Panc1 (cell line): ENCODE results near the gene B4GALNT2. TPM values are rescaled to one million over a fixed set of nuclear protein-coding genes. Genes with fewer than 3 reads are reported as not detected.

Experiments used
- ATAC-seq: fragments of 200-7000 bp; cut with Tn5 transposase; 2 replicates; pipeline ENCODE4 v1.9.1; 2020; ENCODE audit warnings: mild to moderate bottlenecking, moderate library complexity
- BruUV-seq: library from RNA; stranded (reverse); fragments of 400-500 nt; replicated peaks from 2 replicates; lab custom pipeline; 2021; lab: Mats Ljungman, UMichigan
- CTCF ChIA-PET: fragments of 300-600 bp; sonication (Branson Sonifier 250); formaldehyde crosslinking; loops from one replicate; lab custom pipeline; 2022; ENCODE audit warnings: antibody characterized with exemption; lab: Charles Lee
- POLR2A ChIA-PET: fragments of 300-600 bp; sonication (Branson Sonifier 250); formaldehyde crosslinking; loops from one replicate; lab custom pipeline; 2022; ENCODE audit warnings: antibody characterized with exemption; lab: Charles Lee
- DNase-seq: peaks from one replicate; pipeline ENCODE4 v3.0.0-alpha.2; 2010; ENCODE audit warnings: low read depth, low spot score
- H3K27ac ChIP-seq: 2 replicates; pipeline ENCODE4 v1.5.1; 2011; ENCODE audit warnings: mild to moderate bottlenecking, low read length, inconsistent platforms
- H3K27me3 ChIP-seq: fragments of 200-500 bp; sonication (Bioruptor generic); 2 replicates; pipeline ENCODE4 v1.6.0; 2014; ENCODE audit warnings: low read length, inconsistent platforms; ENCODE audit not compliant: control insufficient read depth, insufficient read depth
- H3K36me3 ChIP-seq: fragments of 200-500 bp; sonication (Bioruptor generic); 2 replicates; pipeline ENCODE4 v1.5.1; 2014; ENCODE audit warnings: inconsistent platforms, mild to moderate bottlenecking, low read length, moderate library complexity; ENCODE audit not compliant: control insufficient read depth, insufficient read depth
- H3K4me1 ChIP-seq: 2 replicates; pipeline ENCODE4 v1.5.1; 2011; ENCODE audit warnings: inconsistent platforms, mild to moderate bottlenecking, low read length, moderate library complexity; ENCODE audit not compliant: control insufficient read depth, insufficient read depth
- H3K4me3 ChIP-seq, 2 experiments: 2 replicates each; pipeline ENCODE4 v1.5.1; 2011 to 2012; ENCODE audit warnings: low read depth in 2 of 2, low read length in 2 of 2, mild to moderate bottlenecking in 2 of 2, inconsistent platforms in 1 of 2, moderate library complexity in 1 of 2
- H3K9me3 ChIP-seq: fragments of 200-500 bp; sonication (Bioruptor generic); 2 replicates; pipeline ENCODE4 v1.5.1; 2014; ENCODE audit warnings: low read depth, mild to moderate bottlenecking, inconsistent platforms, low read length, moderate library complexity; ENCODE audit not compliant: control insufficient read depth, insufficient read depth
- POLR2AphosphoS5 ChIP-seq: IDR thresholded peaks from 2 replicates; pipeline ENCODE4 v1.6.1; 2012; ENCODE audit warnings: mild to moderate bottlenecking, low read depth, low read length, moderate library complexity
- SIN3A ChIP-seq: IDR thresholded peaks from 2 replicates; pipeline ENCODE4 v1.6.1; 2012; ENCODE audit warnings: low read depth, mild to moderate bottlenecking, low read length, moderate library complexity, borderline replicate concordance; ENCODE audit not compliant: insufficient read depth
- TCF7L2 ChIP-seq: IDR thresholded peaks from 2 replicates; pipeline ENCODE4 v1.6.1; 2011; ENCODE audit warnings: mild to moderate bottlenecking, low read depth, low read length, inconsistent platforms
- in situ Hi-C: cut with HindIII; loops from 2 replicates; pipeline ENCODE4 v1.10.0; 2016; ENCODE audit warnings: low sequenced_read_pairs, low pct_unique_long_range_greater_than_20kb
- intact Hi-C: fragments of 100-400 bp; cut with micrococcal nuclease; formaldehyde crosslinking; loops from one replicate; pipeline ENCODE4 v1.10.0; 2022; ENCODE audit not compliant: unreplicated experiment
- total RNA-seq: library from RNA; stranded (reverse); gene quantifications from one replicate; pipeline ENCODE4 v1.2.1, GENCODE V29; 2021; ENCODE audit not compliant: unreplicated experiment
- TF ChIP-seq, protein P1 (sequence below): fragments of 450-650 bp; IDR thresholded peaks from 2 replicates; pipeline ENCODE4 v1.5.1; 2017; ENCODE audit warnings: mild to moderate bottlenecking
- TF ChIP-seq, protein P2 (sequence below), 2 experiments: IDR thresholded peaks; 2 replicates each; pipeline ENCODE4 v1.6.1; 2011 to 2012; ENCODE audit warnings: low read depth in 2 of 2, control low read depth in 1 of 2, low read length in 1 of 2, mild to moderate bottlenecking in 1 of 2, moderate library complexity in 1 of 2; ENCODE audit not compliant: insufficient read depth in 1 of 2

Gene B4GALNT2
- total RNA-seq, 1 experiment from 2014 or later = not detected

GRCh38 chr17:49156256-49156655 lies 23.7 kb downstream of the B4GALNT2 start:
- CTCF ChIA-PET = no interaction called here

DNA sequence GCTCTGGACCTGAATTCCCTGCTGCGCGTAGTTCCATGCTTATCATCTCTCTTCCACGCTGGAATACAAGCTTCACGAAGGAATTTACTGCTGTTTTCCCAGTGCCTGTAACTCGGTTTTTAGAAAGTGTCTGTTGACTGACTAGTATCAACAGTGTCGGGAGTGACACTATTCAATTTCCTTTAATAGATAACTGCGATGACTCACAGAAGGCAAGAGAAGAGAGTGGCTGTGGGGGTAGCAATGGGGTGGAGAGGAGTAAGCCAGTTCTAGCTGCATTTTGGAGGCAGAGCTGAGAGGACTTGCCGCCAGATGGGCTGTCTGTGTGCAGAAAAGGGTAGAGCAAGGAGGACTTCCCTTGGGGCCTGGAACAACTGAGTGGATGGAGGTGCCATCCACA lies 25.2 kb downstream of the B4GALNT2 start:
- no peak for ATAC-seq
- intact Hi-C loops = no loop called here
- BruUV-seq = no TSS peak
- ChIA-PET POLR2A (no interaction called here), CTCF (interaction anchor here (1.1 kb wide), 1 partner anchor 9 kb away, joined by 5 read pairs; no protein-coding TSS in a partner anchor)
- Histone ChIP-seq H3K27ac (no peak overlapping the region), H3K27me3 (0 out of 2 replicates have a peak, but pooled peaks cover 2% of the 10 kb centered on the region), H3K9me3 (no peaks in the 10 kb centered on the region), H3K4me1 (no peaks in the 10 kb centered on the region), H3K4me3 (no peak overlapping the region), H3K36me3 (no peaks in the 10 kb centered on the region)
- DNase-seq = no peak
- in situ Hi-C loops = no loop called here
- TF ChIP-seq POLR2AphosphoS5 (no peak), SIN3A (no peak), TCF7L2 (no peak)
- TF ChIP-seq, protein P1, sequence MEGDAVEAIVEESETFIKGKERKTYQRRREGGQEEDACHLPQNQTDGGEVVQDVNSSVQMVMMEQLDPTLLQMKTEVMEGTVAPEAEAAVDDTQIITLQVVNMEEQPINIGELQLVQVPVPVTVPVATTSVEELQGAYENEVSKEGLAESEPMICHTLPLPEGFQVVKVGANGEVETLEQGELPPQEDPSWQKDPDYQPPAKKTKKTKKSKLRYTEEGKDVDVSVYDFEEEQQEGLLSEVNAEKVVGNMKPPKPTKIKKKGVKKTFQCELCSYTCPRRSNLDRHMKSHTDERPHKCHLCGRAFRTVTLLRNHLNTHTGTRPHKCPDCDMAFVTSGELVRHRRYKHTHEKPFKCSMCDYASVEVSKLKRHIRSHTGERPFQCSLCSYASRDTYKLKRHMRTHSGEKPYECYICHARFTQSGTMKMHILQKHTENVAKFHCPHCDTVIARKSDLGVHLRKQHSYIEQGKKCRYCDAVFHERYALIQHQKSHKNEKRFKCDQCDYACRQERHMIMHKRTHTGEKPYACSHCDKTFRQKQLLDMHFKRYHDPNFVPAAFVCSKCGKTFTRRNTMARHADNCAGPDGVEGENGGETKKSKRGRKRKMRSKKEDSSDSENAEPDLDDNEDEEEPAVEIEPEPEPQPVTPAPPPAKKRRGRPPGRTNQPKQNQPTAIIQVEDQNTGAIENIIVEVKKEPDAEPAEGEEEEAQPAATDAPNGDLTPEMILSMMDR = no peak
- TF ChIP-seq, protein P2, sequence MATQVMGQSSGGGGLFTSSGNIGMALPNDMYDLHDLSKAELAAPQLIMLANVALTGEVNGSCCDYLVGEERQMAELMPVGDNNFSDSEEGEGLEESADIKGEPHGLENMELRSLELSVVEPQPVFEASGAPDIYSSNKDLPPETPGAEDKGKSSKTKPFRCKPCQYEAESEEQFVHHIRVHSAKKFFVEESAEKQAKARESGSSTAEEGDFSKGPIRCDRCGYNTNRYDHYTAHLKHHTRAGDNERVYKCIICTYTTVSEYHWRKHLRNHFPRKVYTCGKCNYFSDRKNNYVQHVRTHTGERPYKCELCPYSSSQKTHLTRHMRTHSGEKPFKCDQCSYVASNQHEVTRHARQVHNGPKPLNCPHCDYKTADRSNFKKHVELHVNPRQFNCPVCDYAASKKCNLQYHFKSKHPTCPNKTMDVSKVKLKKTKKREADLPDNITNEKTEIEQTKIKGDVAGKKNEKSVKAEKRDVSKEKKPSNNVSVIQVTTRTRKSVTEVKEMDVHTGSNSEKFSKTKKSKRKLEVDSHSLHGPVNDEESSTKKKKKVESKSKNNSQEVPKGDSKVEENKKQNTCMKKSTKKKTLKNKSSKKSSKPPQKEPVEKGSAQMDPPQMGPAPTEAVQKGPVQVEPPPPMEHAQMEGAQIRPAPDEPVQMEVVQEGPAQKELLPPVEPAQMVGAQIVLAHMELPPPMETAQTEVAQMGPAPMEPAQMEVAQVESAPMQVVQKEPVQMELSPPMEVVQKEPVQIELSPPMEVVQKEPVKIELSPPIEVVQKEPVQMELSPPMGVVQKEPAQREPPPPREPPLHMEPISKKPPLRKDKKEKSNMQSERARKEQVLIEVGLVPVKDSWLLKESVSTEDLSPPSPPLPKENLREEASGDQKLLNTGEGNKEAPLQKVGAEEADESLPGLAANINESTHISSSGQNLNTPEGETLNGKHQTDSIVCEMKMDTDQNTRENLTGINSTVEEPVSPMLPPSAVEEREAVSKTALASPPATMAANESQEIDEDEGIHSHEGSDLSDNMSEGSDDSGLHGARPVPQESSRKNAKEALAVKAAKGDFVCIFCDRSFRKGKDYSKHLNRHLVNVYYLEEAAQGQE (IDR thresholded peaks at IDR 0.05; ENCODE audit: insufficient read depth in 1 of 2, low read depth in 2 of 2, low read length in 1 of 2) = no peak

More at GRCh38 chr17:49156256-49156655, 23.7 kb downstream of the B4GALNT2 start:
- ATAC-seq (no peak), DNase-seq (no peak)
- no TSS peak for BruUV-seq
- intact Hi-C loops (no loop called here), in situ Hi-C loops (no loop called here)
- Histone ChIP-seq H3K4me3 (no peak overlapping the region), H3K9me3 (no peaks in the 10 kb centered on the region), H3K4me1 (no peaks in the 10 kb centered on the region), H3K27me3 (no peaks in the 10 kb centered on the region), H3K27ac (no peak overlapping the region), H3K36me3 (no peaks in the 10 kb centered on the region)
- TF ChIP-seq, protein P1 = no peak
- TF ChIP-seq SIN3A (no peak), TCF7L2 (no peak), POLR2AphosphoS5 (no peak)
- TF ChIP-seq, protein P2 (IDR thresholded peaks at IDR 0.05; ENCODE audit: insufficient read depth in 1 of 2, low read depth in 2 of 2, low read length in 1 of 2) = no peak
- POLR2A ChIA-PET = no interaction called here
